Calu3 (cell line): Measurements from ENCODE around the gene MAPRE3. TPM values are rescaled to one million over a fixed set of nuclear protein-coding genes. Genes with fewer than 3 reads are reported as not detected.

Experiments used
- BruUV-seq: library from RNA; stranded (reverse); fragments of 400-500 nt; replicated peaks from 2 replicates; lab custom pipeline; 2021; lab: Mats Ljungman, UMichigan
- CTCF ChIA-PET: fragments of 300-600 bp; sonication (Branson Sonifier 250); formaldehyde crosslinking; loops from one replicate; lab custom pipeline; 2022; ENCODE audit warnings: antibody characterized with exemption; lab: Charles Lee
- DNase-seq: peaks from one replicate; pipeline ENCODE4 v3.0.0; 2022
- H3K27ac Mint-ChIP-seq: one replicate; pipeline ENCODE4 v1.8.0; 2022; ENCODE audit warnings: mixed read lengths; ENCODE audit not compliant: unreplicated experiment
- H3K27me3 Mint-ChIP-seq: one replicate; pipeline ENCODE4 v1.8.0; 2022; ENCODE audit warnings: mixed read lengths; ENCODE audit not compliant: unreplicated experiment
- H3K36me3 Mint-ChIP-seq: one replicate; pipeline ENCODE4 v1.8.0; 2022; ENCODE audit warnings: mild to moderate bottlenecking, moderate library complexity, mixed read lengths; ENCODE audit not compliant: insufficient read depth, unreplicated experiment
- H3K4me1 Mint-ChIP-seq: one replicate; pipeline ENCODE4 v1.8.0; 2022; ENCODE audit warnings: mild to moderate bottlenecking, low read depth, mixed read lengths; ENCODE audit not compliant: unreplicated experiment
- H3K4me3 Mint-ChIP-seq: one replicate; pipeline ENCODE4 v1.8.0; 2022; ENCODE audit warnings: mild to moderate bottlenecking, low read depth, moderate library complexity, mixed read lengths; ENCODE audit not compliant: unreplicated experiment
- H3K9me3 Mint-ChIP-seq: one replicate; pipeline ENCODE4 v1.8.0; 2022; ENCODE audit warnings: low read depth, mixed read lengths; ENCODE audit not compliant: unreplicated experiment
- CTCF ChIP-seq: fragments of 200-600 bp; IDR thresholded peaks from one replicate; pipeline ENCODE4 v1.8.0; 2022; ENCODE audit warnings: antibody characterized with exemption; ENCODE audit not compliant: unreplicated experiment
- intact Hi-C: fragments of 100-400 bp; cut with micrococcal nuclease; formaldehyde crosslinking; loops from one replicate; pipeline ENCODE4 v1.10.0; 2022; ENCODE audit not compliant: unreplicated experiment
- total RNA-seq: library from RNA; stranded (reverse); gene quantifications from 2 replicates; pipeline ENCODE4 v1.2.3, GENCODE V29; 2022

MAPRE3 gene
- total RNA-seq, 1 experiment from 2014 or later, result 11.1 TPM

- no peak overlapping the region for H3K27ac Mint-ChIP-seq
- H3K4me1 Mint-ChIP-seq, result peaks cover 9% of the 10 kb centered on the region
- H3K9me3 Mint-ChIP-seq, result no peaks in the 10 kb centered on the region
- H3K4me3 Mint-ChIP-seq, result no peak overlapping the region
- peaks cover 9% of the 10 kb centered on the region for H3K36me3 Mint-ChIP-seq
- no peak for TF ChIP-seq CTCF
- CTCF ChIA-PET, result no interaction called here
- intact Hi-C loops, result no loop called here
- no peak for DNase-seq
- BruUV-seq, result no TSS peak
- H3K27me3 Mint-ChIP-seq, result peaks cover 60% of the 10 kb centered on the region
Measured at GRCh38 chr2:27076323-27076722, 105.9 kb downstream of the MAPRE3 start.

Other genes starting within 250 kb of the MAPRE3 start
- 36.9 and 43.0 TPM in 2 replicates for gene SLC35F6, start 206.4 kb upstream of the MAPRE3 start, total RNA-seq
- gene CENPA, start 184.6 kb upstream of the MAPRE3 start, total RNA-seq, result 23.4 and 33.2 TPM in 2 replicates
- 0.32 TPM in 1 of 2 replicates, not detected in the other for gene DPYSL5, start 122.5 kb upstream of the MAPRE3 start, total RNA-seq
- 75.9 and 79.6 TPM in 2 replicates for gene TMEM214, start 62.3 kb downstream of the MAPRE3 start, total RNA-seq
- gene AGBL5, start 81.0 kb downstream of the MAPRE3 start, total RNA-seq, result 20.2 and 25.2 TPM in 2 replicates
- gene OST4, start 101.0 kb downstream of the MAPRE3 start, total RNA-seq, result 163 and 172 TPM in 2 replicates
- gene EMILIN1, start 108.0 kb downstream of the MAPRE3 start, total RNA-seq, result 0.12 and 0.19 TPM in 2 replicates
- gene KHK, start 116.1 kb downstream of the MAPRE3 start, total RNA-seq, result 2.0 and 4.2 TPM in 2 replicates
- gene CGREF1, start 148.5 kb downstream of the MAPRE3 start, total RNA-seq, result 3.7 and 9.3 TPM in 2 replicates
- gene ABHD1, start 153.2 kb downstream of the MAPRE3 start, total RNA-seq, result 0.56 and 0.64 TPM in 2 replicates
- gene PREB, start 164.0 kb downstream of the MAPRE3 start, total RNA-seq, result 54.0 and 60.1 TPM in 2 replicates
- gene PRR30, start 168.8 kb downstream of the MAPRE3 start, total RNA-seq, result not detected in 2 replicates
- not detected in 2 replicates for gene TCF23, start 178.4 kb downstream of the MAPRE3 start, total RNA-seq
- gene ATRAID, start 241.4 kb downstream of the MAPRE3 start, total RNA-seq, result 104 and 121 TPM in 2 replicates
- 39.6 and 42.3 TPM in 2 replicates for gene SLC5A6, start 241.6 kb downstream of the MAPRE3 start, total RNA-seq
- 68.2 and 71.6 TPM in 2 replicates for gene CAD, start 246.7 kb downstream of the MAPRE3 start, total RNA-seq